ENCODE results near the gene PNPLA8. TPM values are rescaled to one million over a fixed set of nuclear protein-coding genes. Genes with fewer than 3 reads are reported as not detected.
"Not testable (repeated sequence)": the region's sequence is repeated elsewhere in the genome, so short reads cannot be mapped to it uniquely, and the experiment has no call there.

PNPLA8 gene
- total RNA-seq, 2 experiments from 2014 or later, result 19.2 to 21.4 TPM

- ChIA-PET POLR2A (no interaction called here), CTCF (no interaction called here)
- Mint-ChIP-seq H3K9me3 (no peaks in the 10 kb centered on the region), H3K36me3 (ENCODE audit: low read depth) (peaks cover 25% of the 10 kb centered on the region), H3K4me1 (ENCODE audit: low read depth) (peaks cover 8% of the 10 kb centered on the region), H3K4me3 (no peak overlapping the region), H3K27ac (no peak overlapping the region), H3K27me3 (no peaks in the 10 kb centered on the region)
- ATAC-seq, result no peak
- intact Hi-C loops (cut with micrococcal nuclease), result no loop called here
- no peak for DNase-seq
- TF ChIP-seq CTCF (IDR thresholded peaks at IDR 0.05), result no peak
Observed at GRCh38 chr7:108515630-108516029, 10.3 kb downstream of the PNPLA8 start.

GRCh38 chr7:108515013-108515412 is 10.9 kb downstream of the PNPLA8 start:
- POLR2A ChIA-PET, result no interaction called here

GRCh38 chr7:108511939-108512338 is 14.0 kb downstream of the PNPLA8 start:
- no peak overlapping the region for H3K4me3 Mint-ChIP-seq
- ATAC-seq (no peak), DNase-seq (no peak)
- no peak for TF ChIP-seq CTCF (IDR thresholded peaks at IDR 0.05)
- H3K27me3 Mint-ChIP-seq, result no peaks in the 10 kb centered on the region
- H3K27ac Mint-ChIP-seq, result no peak overlapping the region
- CTCF ChIA-PET, result interaction anchor here (2.3 to 2.5 kb wide), 2 partner anchors 14 to 15 kb away, joined by 6 to 8 read pairs; partner anchors contain the start of gene PNPLA8
- peaks cover 4% of the 10 kb centered on the region for H3K4me1 Mint-ChIP-seq (ENCODE audit: low read depth)
- POLR2A ChIA-PET, result no interaction called here
- no peaks in the 10 kb centered on the region for H3K9me3 Mint-ChIP-seq
- intact Hi-C loops (cut with micrococcal nuclease), result no loop called here
- H3K36me3 Mint-ChIP-seq (ENCODE audit: low read depth), result peaks cover 16% of the 10 kb centered on the region

More at GRCh38 chr7:108515013-108515412, 10.9 kb downstream of the PNPLA8 start:
- no peak overlapping the region for H3K27ac Mint-ChIP-seq
- no peaks in the 10 kb centered on the region for H3K27me3 Mint-ChIP-seq
- H3K36me3 Mint-ChIP-seq (ENCODE audit: low read depth), result peaks cover 31% of the 10 kb centered on the region
- no peak overlapping the region for H3K4me3 Mint-ChIP-seq
- TF ChIP-seq CTCF (IDR thresholded peaks at IDR 0.05), result no peak
- no peaks in the 10 kb centered on the region for H3K9me3 Mint-ChIP-seq
- no peak for ATAC-seq
- no peak for DNase-seq
- peaks cover 8% of the 10 kb centered on the region for H3K4me1 Mint-ChIP-seq (ENCODE audit: low read depth)
- CTCF ChIA-PET, result interaction anchor here (1.1 kb wide), 1 partner anchor 18 kb away, joined by 3 read pairs; no protein-coding TSS in a partner anchor
- intact Hi-C loops (cut with micrococcal nuclease), result no loop called here

- ATAC-seq (peak; percentile 45), DNase-seq (peak; percentile 19)
- intact Hi-C loops (cut with micrococcal nuclease), result loop anchor here (5.0 kb wide), 1 partner anchor 52 kb away; no protein-coding TSS in a partner anchor
- H3K4me1 Mint-ChIP-seq (ENCODE audit: low read depth), result peaks cover 16% of the 10 kb centered on the region
- H3K9me3 Mint-ChIP-seq; H3K27ac Mint-ChIP-seq; POLR2A ChIA-PET; H3K36me3 Mint-ChIP-seq (ENCODE audit: low read depth); H3K4me3 Mint-ChIP-seq; H3K27me3 Mint-ChIP-seq: not testable (repeated sequence)
- CTCF ChIA-PET, result interaction anchor here (1.3 kb wide), 1 partner anchor 10 kb away, joined by 3 read pairs; no protein-coding TSS in a partner anchor
Observed at GRCh38 chr7:108504576-108504975, 21.4 kb downstream of the PNPLA8 start.

- no peak for DNase-seq
- intact Hi-C loops (cut with micrococcal nuclease), result loop anchor here (5.0 kb wide), 1 partner anchor 51 kb away; no protein-coding TSS in a partner anchor
- peaks cover 3% of the 10 kb centered on the region for H3K36me3 Mint-ChIP-seq (ENCODE audit: low read depth)
- H3K27me3 Mint-ChIP-seq, result no peaks in the 10 kb centered on the region
- no peak for TF ChIP-seq CTCF (IDR thresholded peaks at IDR 0.05)
- CTCF ChIA-PET, result interaction anchor here (1.0 to 1.3 kb wide), 2 partner anchors 8 to 51 kb away, joined by 3 to 4 read pairs; no protein-coding TSS in a partner anchor
- H3K27ac Mint-ChIP-seq, result peak overlapping the region; percentile 32
- H3K4me3 Mint-ChIP-seq, result no peak overlapping the region
- POLR2A ChIA-PET, result no interaction called here
- H3K9me3 Mint-ChIP-seq, result no peaks in the 10 kb centered on the region
- ATAC-seq, result no peak
- H3K4me1 Mint-ChIP-seq (ENCODE audit: low read depth), result peaks cover 16% of the 10 kb centered on the region
Observed at GRCh38 chr7:108503112-108504026, 22.6 kb downstream of the PNPLA8 start.

All from activated CD8-positive, alpha-beta T cell treated with anti-CD3 and anti-CD28 coated beads for 36 hours (primary cell).